Astrocyte (in vitro differentiated cells and primary cell): ENCODE data around the gene TAS2R46. TPM values are rescaled to one million over a fixed set of nuclear protein-coding genes. Genes with fewer than 3 reads are reported as not detected.
"Not testable (repeated sequence)": the region's sequence is repeated elsewhere in the genome, so short reads cannot be mapped to it uniquely, and the experiment has no call there.

Experiments used
- DNase-seq: peaks from one replicate; pipeline ENCODE4 v3.0.0-alpha.2; 2010; ENCODE audit warnings: low read depth
- FAIRE-seq: peaks from 2 replicates; lab custom pipeline; 2011; peaks lifted over from hg19 to GRCh38; lab: Jason Lieb, UNC
- H2AFZ ChIP-seq: 2 replicates; pipeline ENCODE4 v1.6.0; 2012; ENCODE audit warnings: low read depth, low read length, inconsistent platforms
- H3K27ac ChIP-seq: 2 replicates; pipeline ENCODE4 v1.5.1; 2011; ENCODE audit warnings: low read depth, low read length, inconsistent platforms
- H3K27me3 ChIP-seq: 2 replicates; pipeline ENCODE4 v1.6.0; 2011; ENCODE audit warnings: low read length, inconsistent platforms; ENCODE audit not compliant: insufficient read depth
- H3K36me3 ChIP-seq: 2 replicates; pipeline ENCODE4 v1.5.1; 2011; ENCODE audit warnings: low read length, inconsistent platforms; ENCODE audit not compliant: insufficient read depth
- H3K4me1 ChIP-seq: 2 replicates; pipeline ENCODE4 v1.5.1; 2011; ENCODE audit warnings: low read length, inconsistent platforms; ENCODE audit not compliant: insufficient read depth
- H3K4me2 ChIP-seq: 2 replicates; pipeline ENCODE4 v1.6.0; 2012; ENCODE audit warnings: low read length, inconsistent platforms
- H3K4me3 ChIP-seq: 2 replicates; pipeline ENCODE4 v1.5.1; 2011; ENCODE audit warnings: low read depth, mild to moderate bottlenecking, low read length, inconsistent platforms; ENCODE audit not compliant: insufficient read depth
- H3K79me2 ChIP-seq: 2 replicates; pipeline ENCODE4 v1.6.0; 2012; ENCODE audit warnings: mild to moderate bottlenecking, low read length, inconsistent platforms; ENCODE audit not compliant: insufficient read depth
- H3K9ac ChIP-seq: 2 replicates; pipeline ENCODE4 v1.6.0; 2012; ENCODE audit warnings: mild to moderate bottlenecking, low read length, inconsistent platforms
- H3K9me3 ChIP-seq: 2 replicates; pipeline ENCODE4 v1.5.1; 2012; ENCODE audit warnings: low read depth, mild to moderate bottlenecking, low read length, inconsistent platforms; ENCODE audit not compliant: insufficient read depth
- H4K20me1 ChIP-seq: 2 replicates; pipeline ENCODE4 v1.6.0; 2012; ENCODE audit warnings: low read length, inconsistent platforms; ENCODE audit not compliant: insufficient read depth
- H3K27ac Mint-ChIP-seq: one replicate; pipeline ENCODE4 v1.8.0; 2021; ENCODE audit warnings: mild to moderate bottlenecking, mixed read lengths; ENCODE audit not compliant: unreplicated experiment
- H3K27me3 Mint-ChIP-seq: one replicate; pipeline ENCODE4 v1.8.0; 2021; ENCODE audit warnings: low read depth, mixed read lengths; ENCODE audit not compliant: unreplicated experiment
- H3K36me3 Mint-ChIP-seq: one replicate; pipeline ENCODE4 v1.8.0; 2021; ENCODE audit warnings: low read depth, mixed read lengths; ENCODE audit not compliant: unreplicated experiment
- H3K4me1 Mint-ChIP-seq: one replicate; pipeline ENCODE4 v1.8.0; 2021; ENCODE audit warnings: low read depth, mixed read lengths; ENCODE audit not compliant: unreplicated experiment
- H3K4me3 Mint-ChIP-seq: one replicate; pipeline ENCODE4 v1.8.0; 2021; ENCODE audit warnings: mild to moderate bottlenecking, moderate library complexity, mixed read lengths; ENCODE audit not compliant: unreplicated experiment
- H3K9me3 Mint-ChIP-seq: one replicate; pipeline ENCODE4 v1.8.0; 2021; ENCODE audit warnings: mild to moderate bottlenecking, mixed read lengths; ENCODE audit not compliant: unreplicated experiment
- EZH2 ChIP-seq: IDR thresholded peaks from 2 replicates; pipeline ENCODE4 v1.6.1; 2012; ENCODE audit warnings: mild to moderate bottlenecking, low read length, inconsistent platforms; ENCODE audit not compliant: insufficient read depth
- total RNA-seq: library from RNA; stranded (reverse); gene quantifications from 2 replicates; pipeline ENCODE4 v1.2.1, GENCODE V29; 2021
- TF ChIP-seq, protein P1 (sequence below): IDR thresholded peaks from 2 replicates; pipeline ENCODE4 v1.5.1; 2011; ENCODE audit warnings: low read depth, mild to moderate bottlenecking, inconsistent platforms, low read length, moderate library complexity; ENCODE audit not compliant: insufficient read depth

The TAS2R46 gene
- total RNA-seq, 1 donor from 2014 or later = 0.57 TPM

DNA sequence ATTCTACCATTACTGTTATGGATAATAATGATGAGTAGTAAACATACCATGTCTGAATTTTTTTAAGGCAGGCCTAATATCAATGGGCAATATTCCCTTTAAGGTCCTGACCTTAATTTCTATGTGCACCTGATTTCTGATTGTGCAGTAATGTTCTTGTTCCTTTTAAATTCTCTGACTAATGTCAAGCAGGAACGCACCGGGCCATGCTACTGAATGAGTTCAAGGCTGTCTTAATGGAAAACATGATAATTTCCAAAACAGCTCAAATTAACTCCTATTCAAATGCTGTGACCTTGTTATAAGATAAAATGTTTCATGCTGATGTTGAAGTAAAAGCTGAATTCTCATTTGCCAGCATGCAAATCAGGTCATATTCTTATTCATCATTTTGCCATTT, 6.8 kb downstream of the TAS2R46 start:
- no peak for FAIRE-seq
- no peaks in the 10 kb centered on the region for H3K9me3 ChIP-seq
- peaks cover 10% of the 10 kb centered on the region for H4K20me1 ChIP-seq
- H3K9me3 Mint-ChIP-seq = peaks cover 5% of the 10 kb centered on the region
- H3K27me3 ChIP-seq = no peaks in the 10 kb centered on the region
- H2AFZ ChIP-seq = no peak overlapping the region
- H3K36me3 ChIP-seq = no peaks in the 10 kb centered on the region
- DNase-seq = no peak
- H3K79me2 ChIP-seq = peaks cover 5% of the 10 kb centered on the region
- no peaks in the 10 kb centered on the region for H3K27me3 Mint-ChIP-seq
- no peak overlapping the region for H3K4me3 Mint-ChIP-seq
- no peak overlapping the region for H3K9ac ChIP-seq
- H3K27ac ChIP-seq = no peak overlapping the region
- no peak for TF ChIP-seq EZH2
- TF ChIP-seq, protein P1, sequence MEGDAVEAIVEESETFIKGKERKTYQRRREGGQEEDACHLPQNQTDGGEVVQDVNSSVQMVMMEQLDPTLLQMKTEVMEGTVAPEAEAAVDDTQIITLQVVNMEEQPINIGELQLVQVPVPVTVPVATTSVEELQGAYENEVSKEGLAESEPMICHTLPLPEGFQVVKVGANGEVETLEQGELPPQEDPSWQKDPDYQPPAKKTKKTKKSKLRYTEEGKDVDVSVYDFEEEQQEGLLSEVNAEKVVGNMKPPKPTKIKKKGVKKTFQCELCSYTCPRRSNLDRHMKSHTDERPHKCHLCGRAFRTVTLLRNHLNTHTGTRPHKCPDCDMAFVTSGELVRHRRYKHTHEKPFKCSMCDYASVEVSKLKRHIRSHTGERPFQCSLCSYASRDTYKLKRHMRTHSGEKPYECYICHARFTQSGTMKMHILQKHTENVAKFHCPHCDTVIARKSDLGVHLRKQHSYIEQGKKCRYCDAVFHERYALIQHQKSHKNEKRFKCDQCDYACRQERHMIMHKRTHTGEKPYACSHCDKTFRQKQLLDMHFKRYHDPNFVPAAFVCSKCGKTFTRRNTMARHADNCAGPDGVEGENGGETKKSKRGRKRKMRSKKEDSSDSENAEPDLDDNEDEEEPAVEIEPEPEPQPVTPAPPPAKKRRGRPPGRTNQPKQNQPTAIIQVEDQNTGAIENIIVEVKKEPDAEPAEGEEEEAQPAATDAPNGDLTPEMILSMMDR = no peak
- peaks cover 6% of the 10 kb centered on the region for H3K36me3 Mint-ChIP-seq
- no peak overlapping the region for H3K27ac Mint-ChIP-seq
- no peaks in the 10 kb centered on the region for H3K4me1 ChIP-seq
- peaks cover 5% of the 10 kb centered on the region for H3K4me1 Mint-ChIP-seq
- no peak overlapping the region for H3K4me2 ChIP-seq
- H3K4me3 ChIP-seq = no peak overlapping the region

DNA sequence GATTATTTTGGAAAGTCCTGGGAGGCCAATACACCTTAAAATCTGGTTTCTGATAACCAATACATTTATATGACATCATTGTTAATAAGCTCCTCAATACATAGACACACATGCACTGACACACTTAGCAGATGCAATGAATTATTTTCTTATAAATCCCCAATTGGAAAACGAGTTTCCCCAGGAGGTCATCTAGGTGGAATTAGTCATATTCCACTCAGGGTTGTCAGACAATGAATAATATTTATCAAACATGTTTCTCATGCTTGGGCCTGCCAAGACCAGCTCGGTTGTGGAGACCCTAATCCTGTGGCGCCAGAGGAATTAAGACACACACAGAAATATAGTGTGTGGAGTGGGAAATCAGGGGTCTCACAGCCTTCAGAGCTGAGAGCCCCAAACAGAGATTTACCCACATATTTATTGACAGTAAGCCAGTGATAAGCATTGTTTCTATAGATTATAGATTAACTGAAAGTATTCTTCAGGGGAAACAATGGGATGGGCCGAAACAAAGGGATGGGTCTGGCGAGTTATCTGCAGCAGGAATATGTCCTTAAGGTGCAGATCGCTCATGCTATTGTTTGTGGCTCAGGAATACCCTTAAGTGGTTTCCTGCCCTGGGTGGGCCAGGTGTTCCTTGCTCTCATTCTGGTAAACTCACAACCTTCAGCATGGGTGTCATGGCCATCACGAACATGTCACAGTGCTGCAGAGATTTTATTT, 12.1 kb downstream of the TAS2R46 start:
- H2AFZ ChIP-seq, H3K4me3 ChIP-seq, H3K79me2 ChIP-seq, H3K27me3 ChIP-seq, H3K27me3 Mint-ChIP-seq, H3K4me3 Mint-ChIP-seq, H3K36me3 ChIP-seq, H3K9ac ChIP-seq, FAIRE-seq, H3K4me1 ChIP-seq, H3K27ac ChIP-seq, DNase-seq, H3K4me1 Mint-ChIP-seq, H3K4me2 ChIP-seq, H3K9me3 ChIP-seq, H3K9me3 Mint-ChIP-seq, H4K20me1 ChIP-seq, H3K27ac Mint-ChIP-seq: not testable (repeated sequence)
- H3K36me3 Mint-ChIP-seq = peaks cover 13% of the 10 kb centered on the region

DNA sequence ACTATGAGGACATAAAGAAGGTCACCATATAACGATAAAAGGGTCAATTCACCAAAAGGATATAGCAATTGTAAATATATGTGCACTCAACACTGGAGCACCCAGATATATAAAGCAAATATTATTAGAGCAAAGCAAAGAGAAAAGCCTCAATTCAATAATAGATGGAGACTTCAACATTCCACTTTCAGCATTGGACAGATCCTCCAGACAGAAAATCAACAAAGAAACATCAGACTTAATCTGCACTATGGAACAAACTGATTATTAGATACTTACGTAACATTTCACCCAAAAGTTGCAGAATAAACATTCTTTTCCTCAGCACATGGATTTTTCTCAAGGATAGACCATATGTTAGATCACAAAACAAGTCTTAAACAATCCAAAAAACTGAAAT, 20.7 kb downstream of the TAS2R46 start:
- not testable (repeated sequence) for H2AFZ ChIP-seq, H3K27me3 Mint-ChIP-seq, H3K4me1 Mint-ChIP-seq, H3K9me3 ChIP-seq, H3K9ac ChIP-seq, H3K79me2 ChIP-seq, H3K4me2 ChIP-seq, H3K9me3 Mint-ChIP-seq, H3K36me3 Mint-ChIP-seq, H3K4me3 ChIP-seq, H3K27ac Mint-ChIP-seq, FAIRE-seq, H3K36me3 ChIP-seq, H3K27ac ChIP-seq, H3K27me3 ChIP-seq, DNase-seq, H3K4me3 Mint-ChIP-seq, H3K4me1 ChIP-seq
- peaks cover 15% of the 10 kb centered on the region for H4K20me1 ChIP-seq
